Gastrocnemius medialis (tissue), 4 donors: ENCODE data around the gene FAS. TPM values are rescaled to one million over a fixed set of nuclear protein-coding genes. Genes with fewer than 3 reads are reported as not detected.

Source experiments
- ATAC-seq, 2 donors: fragments of 150-250 bp; one replicate each; pipeline ENCODE4 v1.9.1; 2016
- DNase-seq, 2 donors: peaks; one replicate each; pipeline ENCODE4 v3.0.0-alpha.2; 2019
- H3K27ac ChIP-seq, 4 donors: fragments of 200-600 bp; sonication (generic); 1 replicate in 1 of 4; 2 replicates in 3 of 4; pipeline ENCODE4 v1.5.1; 2016 to 2018; ENCODE audit warnings: mild to moderate bottlenecking in 2 of 4, moderate library complexity in 1 of 4
- H3K27me3 ChIP-seq, 3 donors: fragments of 200-600 bp; sonication (generic) in 2 of 3; 1 replicate in 1 of 3; 2 replicates in 2 of 3; pipeline versions ENCODE4 v1.5.1 to v1.6.0; 2016 to 2019; ENCODE audit warnings: mild to moderate bottlenecking in 1 of 3, moderate library complexity in 1 of 3
- H3K36me3 ChIP-seq, 2 donors: fragments of 200-600 bp; sonication (generic) in 1 of 2; one replicate each; pipeline ENCODE4 v1.5.1; 2017 to 2018
- H3K4me1 ChIP-seq, 2 donors: fragments of 200-600 bp; sonication (generic) in 1 of 2; one replicate each; pipeline ENCODE4 v1.5.1; 2016 to 2017; ENCODE audit warnings: mild to moderate bottlenecking in 2 of 2
- H3K4me3 ChIP-seq, 4 donors: fragments of 200-600 bp; sonication (generic) in 3 of 4; 1 replicate in 1 of 4; 2 replicates in 3 of 4; pipeline ENCODE4 v1.5.1; 2016 to 2019; ENCODE audit warnings: mild to moderate bottlenecking in 2 of 4
- H3K9me3 ChIP-seq, 3 donors: fragments of 200-600 bp; sonication (generic) in 2 of 3; 1 replicate in 1 of 3; 2 replicates in 2 of 3; pipeline ENCODE4 v1.5.1; 2016 to 2019
- CTCF ChIP-seq, 5 experiments: fragments of 450-650 bp in 3 of 5; fragments of 200-600 bp in 2 of 5; sonication (generic) in 2 of 5; IDR thresholded peaks in 4 of 5; conservative IDR thresholded peaks in 1 of 5; 1 replicate in 4 of 5; 2 replicates in 1 of 5; pipeline ENCODE4 v1.5.1; 2016 to 2019; ENCODE audit warnings: antibody characterized with exemption in 5 of 5, mild to moderate bottlenecking in 3 of 5, moderate library complexity in 3 of 5
- POLR2A ChIP-seq, 2 donors: fragments of 450-650 bp; IDR thresholded peaks; one replicate each; pipeline ENCODE4 v1.6.1; 2017; ENCODE audit warnings: antibody characterized with exemption in 2 of 2, mild to moderate bottlenecking in 2 of 2, moderate library complexity in 2 of 2
- in situ Hi-C, 4 donors: fragments of 200-750 bp; cut with MboI; loops; one replicate each; pipeline versions ENCODE4 v1.15.0 to v1.8.0; 2017; ENCODE audit warnings: low sequenced_read_pairs in 4 of 4
- intact Hi-C: fragments of 100-400 bp; cut with DNase I; formaldehyde crosslinking; loops from one replicate; pipeline ENCODE4 v1.15.1; 2023; ENCODE audit warnings: low total_unique reads
- total RNA-seq, 4 donors: library from RNA; depleted of rRNA; stranded (reverse); fragments of >200 nt; gene quantifications; one replicate each; pipeline versions ENCODE4 v1.1.0 to v1.2.3, GENCODE V29; 2016

FAS gene
- total RNA-seq, 4 donors from 2014 or later, result 2.7 to 5.9 (median 4.9) TPM

GRCh38 chr10:89022734-89023133 is 32.1 kb downstream of the FAS start:
- no peak for TF ChIP-seq POLR2A (IDR thresholded peaks at IDR 0.05)
- no peak for TF ChIP-seq CTCF (IDR thresholded peaks at IDR 0.05 in 4 of 5, conservative IDR thresholded peaks at IDR 0.05 in 1 of 5)
- no peaks in the 10 kb centered on the region for H3K27me3 ChIP-seq
- H3K27ac ChIP-seq, result no peak overlapping the region
- in situ Hi-C loops, result loop anchor here in 1 of 4 donors (25.0 kb wide), 1 partner anchor 540 kb away; no protein-coding TSS in a partner anchor
- DNase-seq (no peak), ATAC-seq (no peak)
- H3K9me3 ChIP-seq, result no peaks in the 10 kb centered on the region
- no peaks in the 10 kb centered on the region for H3K36me3 ChIP-seq
- intact Hi-C loops, result no loop called here
- no peaks in the 10 kb centered on the region for H3K4me1 ChIP-seq
- H3K4me3 ChIP-seq, result no peak overlapping the region

- H3K27ac ChIP-seq, result no peak overlapping the region
- TF ChIP-seq POLR2A (IDR thresholded peaks at IDR 0.05), result no peak
- TF ChIP-seq CTCF (IDR thresholded peaks at IDR 0.05 in 4 of 5, conservative IDR thresholded peaks at IDR 0.05 in 1 of 5), result no peak
- ATAC-seq, result peak in 1 of 2 donors; percentile 36
- H3K9me3 ChIP-seq, result no peaks in the 10 kb centered on the region
- in situ Hi-C loops, result loop anchor here in 2 of 4 donors (5.0 to 25.0 kb wide), 2 partner anchors 187 to 537 kb away; no protein-coding TSS in a partner anchor
- DNase-seq, result no peak
- intact Hi-C loops, result no loop called here
- H3K4me3 ChIP-seq, result no peak overlapping the region
- H3K27me3 ChIP-seq, result no peaks in the 10 kb centered on the region
- no peaks in the 10 kb centered on the region for H3K36me3 ChIP-seq
- H3K4me1 ChIP-seq, result no peaks in the 10 kb centered on the region
These were observed 34.9 kb downstream of the FAS start for GRCh38 chr10:89025453-89025852.

- H3K27ac ChIP-seq, result no peak overlapping the region
These were observed 38.6 kb downstream of the FAS start for GRCh38 chr10:89029181-89029580.

GRCh38 chr10:89029785-89030437 is 39.3 kb downstream of the FAS start:
- Histone ChIP-seq H3K4me1 (peaks cover 0 to 6% of the 10 kb centered on the region in 2 donors), H3K36me3 (no peaks in the 10 kb centered on the region), H3K4me3 (no peak overlapping the region), H3K27me3 (no peaks in the 10 kb centered on the region), H3K9me3 (no peaks in the 10 kb centered on the region), H3K27ac (no peak overlapping the region)
- TF ChIP-seq POLR2A (IDR thresholded peaks at IDR 0.05) (no peak), CTCF (IDR thresholded peaks at IDR 0.05 in 4 of 5, conservative IDR thresholded peaks at IDR 0.05 in 1 of 5) (peak; percentile 65 to 86 (median 84))
- peak; percentile 57 to 66 for ATAC-seq
- intact Hi-C loops, result no loop called here
- DNase-seq, result peak; percentile 38 to 45
- in situ Hi-C loops, result loop anchor here (5.0 to 25.0 kb wide), 2 partner anchors 182 to 532 kb away; no protein-coding TSS in a partner anchor

More at GRCh38 chr10:89029181-89029580, 38.6 kb downstream of the FAS start:
- peaks cover 0 to 6% of the 10 kb centered on the region in 2 donors for H3K4me1 ChIP-seq
- no peak for DNase-seq
- intact Hi-C loops, result no loop called here
- TF ChIP-seq POLR2A (IDR thresholded peaks at IDR 0.05) (no peak), CTCF (IDR thresholded peaks at IDR 0.05 in 4 of 5, conservative IDR thresholded peaks at IDR 0.05 in 1 of 5) (no peak)
- H3K4me3 ChIP-seq, result no peak overlapping the region
- no peaks in the 10 kb centered on the region for H3K27me3 ChIP-seq
- no peaks in the 10 kb centered on the region for H3K36me3 ChIP-seq
- in situ Hi-C loops, result loop anchor here in 2 of 4 donors (5.0 to 25.0 kb wide), 2 partner anchors 183 to 533 kb away; no protein-coding TSS in a partner anchor
- no peak for ATAC-seq
- no peaks in the 10 kb centered on the region for H3K9me3 ChIP-seq
